Measurements from ENCODE around the gene ARHGAP24.

ARHGAP24 gene

GRCh38 chr4:85994576-85994975 lies 519.6 kb downstream of the ARHGAP24 start:
- H3K23ac ChIP-seq (ENCODE audit: low read length), result no peak overlapping the region

GRCh38 chr4:85995361-85995760 lies 520.4 kb downstream of the ARHGAP24 start:
- no CpG with 5 or more reads among the region's 6 CpGs for WGBS (ENCODE audit: extremely low coverage, insufficient coverage, insufficient read length)
- Histone ChIP-seq H3K36me3 (ENCODE audit: control insufficient read depth in 1 of 2, insufficient read depth in 2 of 2, low read length in 2 of 2) (peaks cover 0 to 7% of the 10 kb centered on the region in 2 experiments), H3K4me1 (ENCODE audit: control insufficient read depth in 1 of 2, insufficient read depth in 2 of 2, low read length in 2 of 2) (no peaks in the 10 kb centered on the region), H3K9ac (ENCODE audit: low read length) (no peak overlapping the region), H3K23ac (ENCODE audit: low read length) (no peak overlapping the region), H2BK12ac (ENCODE audit: low read length) (no peak overlapping the region), H3K14ac (ENCODE audit: low read length) (no peak overlapping the region), H4K12ac (ENCODE audit: low read depth, low read length) (no peak overlapping the region), H3K4me2 (ENCODE audit: low read length) (no peak overlapping the region), H2BK120ac (ENCODE audit: insufficient read depth, low read length, poor library complexity) (no peak overlapping the region), H3K79me1 (ENCODE audit: low read length) (no peaks in the 10 kb centered on the region), H2AK5ac (ENCODE audit: low read length) (no peak overlapping the region), H4K8ac (ENCODE audit: low read depth, low read length) (no peak overlapping the region), H2BK5ac (ENCODE audit: low read depth, low read length, poor library complexity) (no peak overlapping the region), H3K27ac (ENCODE audit: low read depth, low read length) (no peak overlapping the region), H2AFZ (ENCODE audit: insufficient read depth, low read length, poor library complexity) (no peak overlapping the region), H3K27me3 (ENCODE audit: insufficient read depth, low read length) (no peaks in the 10 kb centered on the region), H4K91ac (ENCODE audit: low read depth, low read length) (no peak overlapping the region), H3K18ac (ENCODE audit: low read length) (no peak overlapping the region), H3K79me2 (ENCODE audit: control insufficient read depth, insufficient read depth, low read length, poor library complexity) (no peaks in the 10 kb centered on the region), H3K4me3 (ENCODE audit: low read depth, low read length) (no peak overlapping the region), H3K9me3 (ENCODE audit: insufficient read depth, low read depth, low read length) (no peaks in the 10 kb centered on the region), H3K4ac (ENCODE audit: low read depth, low read length) (no peak overlapping the region)
- DNase-seq, result no peak

More at GRCh38 chr4:85994576-85994975, 519.6 kb downstream of the ARHGAP24 start:
- no peak overlapping the region for H3K27ac ChIP-seq (ENCODE audit: low read depth, low read length)
- H3K9me3 ChIP-seq (ENCODE audit: insufficient read depth, low read depth, low read length), result no peaks in the 10 kb centered on the region
- H3K9ac ChIP-seq (ENCODE audit: low read length), result no peak overlapping the region
- H3K18ac ChIP-seq (ENCODE audit: low read length), result no peak overlapping the region
- H4K91ac ChIP-seq (ENCODE audit: low read depth, low read length), result no peak overlapping the region
- peaks cover 0 to 7% of the 10 kb centered on the region in 2 experiments for H3K36me3 ChIP-seq (ENCODE audit: control insufficient read depth in 1 of 2, insufficient read depth in 2 of 2, low read length in 2 of 2)
- H3K14ac ChIP-seq (ENCODE audit: low read length), result no peak overlapping the region
- no peak overlapping the region for H3K4me3 ChIP-seq (ENCODE audit: low read depth, low read length)
- no peak overlapping the region for H3K4me2 ChIP-seq (ENCODE audit: low read length)
- H4K12ac ChIP-seq (ENCODE audit: low read depth, low read length), result no peak overlapping the region
- H4K8ac ChIP-seq (ENCODE audit: low read depth, low read length), result no peak overlapping the region
- no peak overlapping the region for H3K4ac ChIP-seq (ENCODE audit: low read depth, low read length)
- H2BK120ac ChIP-seq (ENCODE audit: insufficient read depth, low read length, poor library complexity), result no peak overlapping the region
- no peak overlapping the region for H2AFZ ChIP-seq (ENCODE audit: insufficient read depth, low read length, poor library complexity)
- H2AK5ac ChIP-seq (ENCODE audit: low read length), result no peak overlapping the region
- no peaks in the 10 kb centered on the region for H3K4me1 ChIP-seq (ENCODE audit: control insufficient read depth in 1 of 2, insufficient read depth in 2 of 2, low read length in 2 of 2)
- no peaks in the 10 kb centered on the region for H3K79me1 ChIP-seq (ENCODE audit: low read length)
- no peaks in the 10 kb centered on the region for H3K27me3 ChIP-seq (ENCODE audit: insufficient read depth, low read length)
- H3K79me2 ChIP-seq (ENCODE audit: control insufficient read depth, insufficient read depth, low read length, poor library complexity), result no peaks in the 10 kb centered on the region
- no peak for DNase-seq
- H2BK12ac ChIP-seq (ENCODE audit: low read length), result no peak overlapping the region
- H2BK5ac ChIP-seq (ENCODE audit: low read depth, low read length, poor library complexity), result no peak overlapping the region

GRCh38 chr4:86001591-86001990 lies 526.6 kb downstream of the ARHGAP24 start:
- WGBS (ENCODE audit: extremely low coverage, insufficient coverage, insufficient read length), result no CpG with 5 or more reads among the region's 2 CpGs
- no peak overlapping the region for H2AFZ ChIP-seq (ENCODE audit: insufficient read depth, low read length, poor library complexity)

GRCh38 chr4:86004030-86004429 lies 529.1 kb downstream of the ARHGAP24 start:
- Histone ChIP-seq H3K4me1 (ENCODE audit: control insufficient read depth in 1 of 2, insufficient read depth in 2 of 2, low read length in 2 of 2) (no peaks in the 10 kb centered on the region), H3K36me3 (ENCODE audit: control insufficient read depth in 1 of 2, insufficient read depth in 2 of 2, low read length in 2 of 2) (peaks cover 0 to 2% of the 10 kb centered on the region in 2 experiments), H3K27ac (ENCODE audit: low read depth, low read length) (no peak overlapping the region), H3K9ac (ENCODE audit: low read length) (no peak overlapping the region), H4K91ac (ENCODE audit: low read depth, low read length) (no peak overlapping the region), H3K4me2 (ENCODE audit: low read length) (no peak overlapping the region), H3K79me2 (ENCODE audit: control insufficient read depth, insufficient read depth, low read length, poor library complexity) (no peaks in the 10 kb centered on the region), H3K14ac (ENCODE audit: low read length) (no peak overlapping the region), H2BK12ac (ENCODE audit: low read length) (no peak overlapping the region), H3K23ac (ENCODE audit: low read length) (no peak overlapping the region), H4K12ac (ENCODE audit: low read depth, low read length) (no peak overlapping the region), H3K9me3 (ENCODE audit: insufficient read depth, low read depth, low read length) (peaks cover 2% of the 10 kb centered on the region), H3K4ac (ENCODE audit: low read depth, low read length) (no peak overlapping the region), H3K27me3 (ENCODE audit: insufficient read depth, low read length) (no peaks in the 10 kb centered on the region), H4K8ac (ENCODE audit: low read depth, low read length) (no peak overlapping the region), H2BK120ac (ENCODE audit: insufficient read depth, low read length, poor library complexity) (no peak overlapping the region), H3K18ac (ENCODE audit: low read length) (no peak overlapping the region), H2AFZ (ENCODE audit: insufficient read depth, low read length, poor library complexity) (no peak overlapping the region), H2AK5ac (ENCODE audit: low read length) (no peak overlapping the region), H3K79me1 (ENCODE audit: low read length) (no peaks in the 10 kb centered on the region), H3K4me3 (ENCODE audit: low read depth, low read length) (no peak overlapping the region), H2BK5ac (ENCODE audit: low read depth, low read length, poor library complexity) (no peak overlapping the region)
- DNase-seq, result no peak
- no CpG with 5 or more reads among the region's 2 CpGs for WGBS (ENCODE audit: extremely low coverage, insufficient coverage, insufficient read length)

More at GRCh38 chr4:86001591-86001990, 526.6 kb downstream of the ARHGAP24 start:
- Histone ChIP-seq H3K23ac (ENCODE audit: low read length) (no peak overlapping the region), H2BK120ac (ENCODE audit: insufficient read depth, low read length, poor library complexity) (no peak overlapping the region), H2BK5ac (ENCODE audit: low read depth, low read length, poor library complexity) (no peak overlapping the region), H3K9me3 (ENCODE audit: insufficient read depth, low read depth, low read length) (no peaks in the 10 kb centered on the region), H2BK12ac (ENCODE audit: low read length) (no peak overlapping the region), H3K27ac (ENCODE audit: low read depth, low read length) (no peak overlapping the region), H3K4ac (ENCODE audit: low read depth, low read length) (no peak overlapping the region), H3K27me3 (ENCODE audit: insufficient read depth, low read length) (no peaks in the 10 kb centered on the region), H3K18ac (ENCODE audit: low read length) (no peak overlapping the region), H4K12ac (ENCODE audit: low read depth, low read length) (no peak overlapping the region), H3K4me1 (ENCODE audit: control insufficient read depth in 1 of 2, insufficient read depth in 2 of 2, low read length in 2 of 2) (no peaks in the 10 kb centered on the region), H3K14ac (ENCODE audit: low read length) (no peak overlapping the region), H3K79me1 (ENCODE audit: low read length) (no peaks in the 10 kb centered on the region), H3K4me3 (ENCODE audit: low read depth, low read length) (no peak overlapping the region), H4K91ac (ENCODE audit: low read depth, low read length) (no peak overlapping the region), H4K8ac (ENCODE audit: low read depth, low read length) (no peak overlapping the region), H3K79me2 (ENCODE audit: control insufficient read depth, insufficient read depth, low read length, poor library complexity) (no peaks in the 10 kb centered on the region), H2AK5ac (ENCODE audit: low read length) (no peak overlapping the region), H3K36me3 (ENCODE audit: control insufficient read depth in 1 of 2, insufficient read depth in 2 of 2, low read length in 2 of 2) (peaks cover 0 to 2% of the 10 kb centered on the region in 2 experiments), H3K4me2 (ENCODE audit: low read length) (no peak overlapping the region), H3K9ac (ENCODE audit: low read length) (no peak overlapping the region)
- DNase-seq, result no peak
